Activated CD4-positive, alpha-beta memory T cell treated with anti-CD3 and anti-CD28 coated beads, Interleukin-2, amount 10 ng/mL, durations not matched to agents 7 days and 5 days (primary cell): ENCODE results near the gene DTNB. TPM values are rescaled to one million over a fixed set of nuclear protein-coding genes. Genes with fewer than 3 reads are reported as not detected.

ENCODE experiments used
- CTCF ChIA-PET: fragments of 350-600 bp; sonication (Branson Sonifier 250); formaldehyde crosslinking; loops from one replicate; lab custom pipeline; 2021; ENCODE audit warnings: antibody characterized with exemption, inconsistent platforms; lab: Charles Lee
- POLR2A ChIA-PET: fragments of 350-600 bp; sonication (Branson Sonifier 250); formaldehyde crosslinking; loops from one replicate; lab custom pipeline; 2021; ENCODE audit warnings: antibody characterized with exemption; lab: Charles Lee
- DNase-seq: peaks from one replicate; pipeline ENCODE4 v3.0.0-alpha.2; 2020
- H3K27ac Mint-ChIP-seq: one replicate; pipeline ENCODE4 v1.8.0; 2021; ENCODE audit warnings: mild to moderate bottlenecking, mixed read lengths
- H3K27me3 Mint-ChIP-seq: one replicate; pipeline ENCODE4 v1.8.0; 2021; ENCODE audit warnings: mixed read lengths
- H3K36me3 Mint-ChIP-seq: one replicate; pipeline ENCODE4 v1.8.0; 2021; ENCODE audit warnings: low read depth, mixed read lengths
- H3K4me1 Mint-ChIP-seq: one replicate; pipeline ENCODE4 v1.8.0; 2021; ENCODE audit warnings: mixed read lengths
- H3K4me3 Mint-ChIP-seq: one replicate; pipeline ENCODE4 v1.8.0; 2021; ENCODE audit warnings: mild to moderate bottlenecking, mixed read lengths
- H3K9me3 Mint-ChIP-seq: one replicate; pipeline ENCODE4 v1.8.0; 2021; ENCODE audit warnings: mixed read lengths
- total RNA-seq, 2 experiments: library from RNA; stranded (reverse); gene quantifications; one replicate each; pipeline ENCODE4 v1.2.3, GENCODE V29; 2021

Gene DTNB
- total RNA-seq, 2 experiments from 2014 or later = 27.0 to 29.8 TPM

- H3K9me3 Mint-ChIP-seq = peaks cover 27% of the 10 kb centered on the region
- H3K36me3 Mint-ChIP-seq = peaks cover 29% of the 10 kb centered on the region
- POLR2A ChIA-PET = interaction anchor here (1.5 to 2.5 kb wide), 2 partner anchors 10 to 16 kb away, joined by 3 to 7 read pairs; no protein-coding TSS in a partner anchor
- no peak overlapping the region for H3K27ac Mint-ChIP-seq
- no peak overlapping the region for H3K4me3 Mint-ChIP-seq
- H3K27me3 Mint-ChIP-seq = no peaks in the 10 kb centered on the region
- CTCF ChIA-PET = interaction anchor here (1.4 kb wide), 1 partner anchor 32 kb away, joined by 4 read pairs; no protein-coding TSS in a partner anchor
- H3K4me1 Mint-ChIP-seq = peaks cover 26% of the 10 kb centered on the region
- no peak for DNase-seq
Measured at GRCh38 chr2:25330273-25330672, 343.1 kb downstream of the DTNB start.

- peaks cover 29% of the 10 kb centered on the region for H3K36me3 Mint-ChIP-seq
- H3K27me3 Mint-ChIP-seq = no peaks in the 10 kb centered on the region
- DNase-seq = no peak
- H3K9me3 Mint-ChIP-seq = peaks cover 27% of the 10 kb centered on the region
- no peak overlapping the region for H3K27ac Mint-ChIP-seq
- ChIA-PET CTCF (interaction anchor here (1.2 kb wide), 1 partner anchor 19 kb away, joined by 4 read pairs; no protein-coding TSS in a partner anchor), POLR2A (interaction anchor here (0.9 to 3.1 kb wide), 2 partner anchors 14 to 33 kb away, joined by 3 to 16 read pairs; no protein-coding TSS in a partner anchor)
- H3K4me1 Mint-ChIP-seq = peaks cover 17% of the 10 kb centered on the region
- H3K4me3 Mint-ChIP-seq = no peak overlapping the region
Measured at GRCh38 chr2:25328152-25329085, 345.0 kb downstream of the DTNB start.

Other genes starting within 250 kb of the DTNB start
- gene ASXL2, start 204.9 kb upstream of the DTNB start, total RNA-seq = 10 to 100 TPM; 43.7 to 45.0 TPM